Measurements from ENCODE around the gene MAPKAP1.
A peak's percentile ranks its signal among the peaks of the same experiment; 100 is the strongest.

Gene MAPKAP1

GRCh38 chr9:125674981-125675973 is 31.7 kb downstream of the MAPKAP1 start:
- no peak for DNase-seq (ENCODE audit: low read depth in 2 of 2)

GRCh38 chr9:125672876-125673275 is 34.1 kb downstream of the MAPKAP1 start:
- no peak for DNase-seq (ENCODE audit: low read depth in 2 of 2)

GRCh38 chr9:125663127-125663526 is 43.9 kb downstream of the MAPKAP1 start:
- DNase-seq (ENCODE audit: low read depth in 2 of 2), result no peak

- DNase-seq (ENCODE audit: low read depth in 2 of 2), result no peak
Observed at GRCh38 chr9:125660557-125660956, 46.5 kb downstream of the MAPKAP1 start.

GRCh38 chr9:125659954-125660353 is 47.1 kb downstream of the MAPKAP1 start:
- peak in 1 of 2 donors; percentile 9 for DNase-seq (ENCODE audit: low read depth in 2 of 2)

- DNase-seq (ENCODE audit: low read depth in 2 of 2), result no peak
Observed at GRCh38 chr9:125659201-125659840, 47.7 kb downstream of the MAPKAP1 start.

GRCh38 chr9:125656560-125656959 is 50.4 kb downstream of the MAPKAP1 start:
- DNase-seq (ENCODE audit: low read depth in 2 of 2), result no peak

GRCh38 chr9:125655691-125656410 is 51.2 kb downstream of the MAPKAP1 start:
- no peak for DNase-seq (ENCODE audit: low read depth in 2 of 2)

GRCh38 chr9:125655066-125655633 is 51.9 kb downstream of the MAPKAP1 start:
- no peak for DNase-seq (ENCODE audit: low read depth in 2 of 2)

GRCh38 chr9:125654121-125654520 is 52.9 kb downstream of the MAPKAP1 start:
- no peak for DNase-seq (ENCODE audit: low read depth in 2 of 2)

GRCh38 chr9:125653325-125653724 is 53.7 kb downstream of the MAPKAP1 start:
- no peak for DNase-seq (ENCODE audit: low read depth in 2 of 2)

GRCh38 chr9:125652759-125653158 is 54.2 kb downstream of the MAPKAP1 start:
- no peak for DNase-seq (ENCODE audit: low read depth in 2 of 2)

- no peak for DNase-seq (ENCODE audit: low read depth in 2 of 2)
Observed at GRCh38 chr9:125652233-125652594, 54.8 kb downstream of the MAPKAP1 start.

- DNase-seq (ENCODE audit: low read depth in 2 of 2), result no peak
Observed at GRCh38 chr9:125651576-125652232, 55.3 kb downstream of the MAPKAP1 start.

- DNase-seq (ENCODE audit: low read depth in 2 of 2), result no peak
Observed at GRCh38 chr9:125650271-125650737, 56.7 kb downstream of the MAPKAP1 start.

GRCh38 chr9:125649826-125650225 is 57.2 kb downstream of the MAPKAP1 start:
- DNase-seq (ENCODE audit: low read depth in 2 of 2), result no peak

GRCh38 chr9:125649315-125649714 is 57.7 kb downstream of the MAPKAP1 start:
- peak in 1 of 2 donors; percentile 26 for DNase-seq (ENCODE audit: low read depth in 2 of 2)

- DNase-seq (ENCODE audit: low read depth in 2 of 2), result no peak
Observed at GRCh38 chr9:125648294-125648693, 58.7 kb downstream of the MAPKAP1 start.

GRCh38 chr9:125646621-125647100 is 60.3 kb downstream of the MAPKAP1 start:
- DNase-seq (ENCODE audit: low read depth in 2 of 2), result no peak

- no peak for DNase-seq (ENCODE audit: low read depth in 2 of 2)
Observed at GRCh38 chr9:125646217-125646616, 60.8 kb downstream of the MAPKAP1 start.
